Naive thymus-derived CD8-positive, alpha-beta T cell (primary cell): ENCODE results near the gene PDYN. TPM values are rescaled to one million over a fixed set of nuclear protein-coding genes. Genes with fewer than 3 reads are reported as not detected.

ENCODE experiments used
- ATAC-seq, 2 donors: fragments of 150-1000 bp; cut with Tn5 transposase in 1 of 2; sonication (Bioruptor Pico), chemical (Tn5 transposase) in 1 of 2; 1 replicate in 1 of 2; 2 replicates in 1 of 2; pipeline ENCODE4 v1.10.0; 2021; ENCODE audit warnings: mild to moderate bottlenecking in 2 of 2, moderate library complexity in 2 of 2
- POLR2A ChIA-PET: fragments of 350-600 bp; sonication (Branson Sonifier 250); formaldehyde crosslinking; loops from one replicate; lab custom pipeline; 2021; ENCODE audit warnings: antibody characterized with exemption; lab: Charles Lee
- DNase-seq, 10 donors: peaks; one replicate each; pipeline versions ENCODE4 v3.0.0 to v3.0.0-alpha.2; 2020 to 2022
- H3K27ac Mint-ChIP-seq, 10 donors: one replicate each; pipeline ENCODE4 v1.8.0; 2020 to 2022; ENCODE audit warnings: mild to moderate bottlenecking in 10 of 10, mixed read lengths in 10 of 10, moderate library complexity in 4 of 10, inconsistent platforms in 1 of 10
- H3K27me3 Mint-ChIP-seq, 5 donors: one replicate each; pipeline ENCODE4 v1.8.0; 2021 to 2022; ENCODE audit warnings: mixed read lengths in 5 of 5
- H3K36me3 Mint-ChIP-seq, 3 donors: one replicate each; pipeline ENCODE4 v1.8.0; 2020 to 2022; ENCODE audit warnings: mixed read lengths in 3 of 3, mild to moderate bottlenecking in 2 of 3, inconsistent platforms in 1 of 3
- H3K4me1 Mint-ChIP-seq, 4 donors: one replicate each; pipeline ENCODE4 v1.8.0; 2021 to 2022; ENCODE audit warnings: mixed read lengths in 4 of 4
- H3K4me3 Mint-ChIP-seq, 10 donors: one replicate each; pipeline ENCODE4 v1.8.0; 2020 to 2022; ENCODE audit warnings: mild to moderate bottlenecking in 10 of 10, mixed read lengths in 10 of 10, moderate library complexity in 6 of 10, inconsistent platforms in 1 of 10
- H3K9me3 Mint-ChIP-seq, 9 donors: one replicate each; pipeline ENCODE4 v1.8.0; 2020 to 2022; ENCODE audit warnings: mixed read lengths in 9 of 9, mild to moderate bottlenecking in 3 of 9, inconsistent platforms in 1 of 9, moderate library complexity in 1 of 9
- polyA plus RNA-seq, 3 donors: library from polyadenylated mRNA; unstranded; fragments of 300-500 nt; fragmentation: Illumina TruSeq; gene quantifications; one replicate each; pipeline ENCODE4 v1.2.3, GENCODE V29; 2021
- total RNA-seq, 8 experiments: library from RNA in 2 of 8; stranded (reverse) in 2 of 8; gene quantifications; one replicate each; pipeline ENCODE4 v1.2.3 and lab custom pipeline; 2021 to 2026

Gene PDYN
- total and polyA plus RNA-seq, 5 experiments from 2014 or later: not detected

GRCh38 chr20:1935696-1936366, 58.0 kb downstream of the PDYN start:
- Mint-ChIP-seq H3K4me1 (no peaks in the 10 kb centered on the region), H3K27me3 (peaks cover 15 to 46% (median 28%) of the 10 kb centered on the region in 5 donors), H3K9me3 (no peaks in the 10 kb centered on the region), H3K4me3 (no peak overlapping the region), H3K36me3 (no peaks in the 10 kb centered on the region), H3K27ac (peak overlapping the region in 1 of 10 donors; percentile 25)
- POLR2A ChIA-PET: no interaction called here
- DNase-seq (no peak), ATAC-seq (no peak)

- H3K4me3 Mint-ChIP-seq: no peak overlapping the region
- no peak overlapping the region for H3K27ac Mint-ChIP-seq
- H3K4me1 Mint-ChIP-seq: no peaks in the 10 kb centered on the region
- H3K27me3 Mint-ChIP-seq: peaks cover 15 to 48% (median 30%) of the 10 kb centered on the region in 5 donors
- H3K9me3 Mint-ChIP-seq: no peaks in the 10 kb centered on the region
- peaks cover 0 to 3% (median 0%) of the 10 kb centered on the region in 3 donors for H3K36me3 Mint-ChIP-seq
- POLR2A ChIA-PET: no interaction called here
- DNase-seq (no peak), ATAC-seq (no peak)
Observed at GRCh38 chr20:1934721-1935573, 58.9 kb downstream of the PDYN start.

GRCh38 chr20:1934156-1934555, 59.7 kb downstream of the PDYN start:
- no peak overlapping the region for H3K27ac Mint-ChIP-seq
- H3K27me3 Mint-ChIP-seq: peaks cover 15 to 55% (median 38%) of the 10 kb centered on the region in 5 donors
- no peaks in the 10 kb centered on the region for H3K9me3 Mint-ChIP-seq
- POLR2A ChIA-PET: no interaction called here
- no peak for ATAC-seq
- H3K4me1 Mint-ChIP-seq: no peaks in the 10 kb centered on the region
- peaks cover 0 to 3% (median 0%) of the 10 kb centered on the region in 3 donors for H3K36me3 Mint-ChIP-seq
- DNase-seq: no peak
- no peak overlapping the region for H3K4me3 Mint-ChIP-seq

- no peak overlapping the region for H3K4me3 Mint-ChIP-seq
- no peaks in the 10 kb centered on the region for H3K4me1 Mint-ChIP-seq
- peaks cover 0 to 3% (median 0%) of the 10 kb centered on the region in 3 donors for H3K36me3 Mint-ChIP-seq
- no peak for ATAC-seq
- peaks cover 16 to 60% (median 45%) of the 10 kb centered on the region in 5 donors for H3K27me3 Mint-ChIP-seq
- H3K9me3 Mint-ChIP-seq: no peaks in the 10 kb centered on the region
- POLR2A ChIA-PET: no interaction called here
- no peak for DNase-seq
- no peak overlapping the region for H3K27ac Mint-ChIP-seq
Observed at GRCh38 chr20:1933465-1933870, 60.4 kb downstream of the PDYN start.

- DNase-seq (no peak), ATAC-seq (no peak)
- no peaks in the 10 kb centered on the region for H3K9me3 Mint-ChIP-seq
- POLR2A ChIA-PET: no interaction called here
- H3K27me3 Mint-ChIP-seq: peaks cover 18 to 65% (median 50%) of the 10 kb centered on the region in 5 donors
- no peaks in the 10 kb centered on the region for H3K4me1 Mint-ChIP-seq
- H3K27ac Mint-ChIP-seq: no peak overlapping the region
- H3K4me3 Mint-ChIP-seq: no peak overlapping the region
- peaks cover 0 to 3% (median 0%) of the 10 kb centered on the region in 3 donors for H3K36me3 Mint-ChIP-seq
Observed at GRCh38 chr20:1932971-1933370, 60.9 kb downstream of the PDYN start.

- peaks cover 0 to 3% (median 0%) of the 10 kb centered on the region in 3 donors for H3K36me3 Mint-ChIP-seq
- DNase-seq (no peak), ATAC-seq (no peak)
- no peaks in the 10 kb centered on the region for H3K9me3 Mint-ChIP-seq
- no peaks in the 10 kb centered on the region for H3K4me1 Mint-ChIP-seq
- H3K27ac Mint-ChIP-seq: no peak overlapping the region
- no peak overlapping the region for H3K4me3 Mint-ChIP-seq
- H3K27me3 Mint-ChIP-seq: peaks cover 20 to 65% (median 53%) of the 10 kb centered on the region in 5 donors
- POLR2A ChIA-PET: no interaction called here
Observed at GRCh38 chr20:1931830-1932229, 62.0 kb downstream of the PDYN start.

GRCh38 chr20:1930165-1930564, 63.7 kb downstream of the PDYN start:
- ATAC-seq (no peak), DNase-seq (no peak)
- no peaks in the 10 kb centered on the region for H3K4me1 Mint-ChIP-seq
- POLR2A ChIA-PET: no interaction called here
- H3K27ac Mint-ChIP-seq: no peak overlapping the region
- H3K36me3 Mint-ChIP-seq: peaks cover 0 to 3% (median 0%) of the 10 kb centered on the region in 3 donors
- no peak overlapping the region for H3K4me3 Mint-ChIP-seq
- peaks cover 14 to 69% (median 55%) of the 10 kb centered on the region in 5 donors for H3K27me3 Mint-ChIP-seq
- H3K9me3 Mint-ChIP-seq: no peaks in the 10 kb centered on the region

- no peak overlapping the region for H3K4me3 Mint-ChIP-seq
- H3K9me3 Mint-ChIP-seq: no peaks in the 10 kb centered on the region
- peaks cover 0 to 3% (median 0%) of the 10 kb centered on the region in 3 donors for H3K36me3 Mint-ChIP-seq
- POLR2A ChIA-PET: no interaction called here
- H3K27ac Mint-ChIP-seq: no peak overlapping the region
- H3K27me3 Mint-ChIP-seq: peaks cover 14 to 63% (median 50%) of the 10 kb centered on the region in 5 donors
- DNase-seq (no peak), ATAC-seq (no peak)
- H3K4me1 Mint-ChIP-seq: no peaks in the 10 kb centered on the region
Observed at GRCh38 chr20:1929460-1929859, 64.4 kb downstream of the PDYN start.

GRCh38 chr20:1928782-1929181, 65.1 kb downstream of the PDYN start:
- ATAC-seq: no peak
- peaks cover 0 to 3% (median 0%) of the 10 kb centered on the region in 3 donors for H3K36me3 Mint-ChIP-seq
- H3K27ac Mint-ChIP-seq: no peak overlapping the region
- no peak overlapping the region for H3K4me3 Mint-ChIP-seq
- H3K4me1 Mint-ChIP-seq: no peaks in the 10 kb centered on the region
- no peaks in the 10 kb centered on the region for H3K9me3 Mint-ChIP-seq
- peaks cover 14 to 63% (median 46%) of the 10 kb centered on the region in 5 donors for H3K27me3 Mint-ChIP-seq
- DNase-seq: no peak
- POLR2A ChIA-PET: no interaction called here

Other genes with a start within 250 kb of the PDYN start
- gene SIRPA, start 98.7 kb downstream of the PDYN start, total RNA-seq: under 1 TPM; 0.82 to 0.86 TPM
- gene SIRPA, start 98.7 kb downstream of the PDYN start, polyA plus RNA-seq: under 1 TPM in 1 of 3 donors, not detected in 2; 0.04 TPM
- 10 to 100 TPM; 17.3 to 18.3 TPM for gene STK35, start 107.8 kb upstream of the PDYN start, total RNA-seq
- 1 to 10 TPM; 4.5 to 5.9 (median 5.0) TPM for gene STK35, start 107.8 kb upstream of the PDYN start, polyA plus RNA-seq